NCI-H2227 (cell line): ENCODE results near the gene HDAC7.

Experiments
- DNase-seq: peaks from one replicate; lab custom pipeline; 2025; ENCODE audit not compliant: unreplicated experiment; lab: John Stamatoyannopoulos, UW

HDAC7 gene

DNA sequence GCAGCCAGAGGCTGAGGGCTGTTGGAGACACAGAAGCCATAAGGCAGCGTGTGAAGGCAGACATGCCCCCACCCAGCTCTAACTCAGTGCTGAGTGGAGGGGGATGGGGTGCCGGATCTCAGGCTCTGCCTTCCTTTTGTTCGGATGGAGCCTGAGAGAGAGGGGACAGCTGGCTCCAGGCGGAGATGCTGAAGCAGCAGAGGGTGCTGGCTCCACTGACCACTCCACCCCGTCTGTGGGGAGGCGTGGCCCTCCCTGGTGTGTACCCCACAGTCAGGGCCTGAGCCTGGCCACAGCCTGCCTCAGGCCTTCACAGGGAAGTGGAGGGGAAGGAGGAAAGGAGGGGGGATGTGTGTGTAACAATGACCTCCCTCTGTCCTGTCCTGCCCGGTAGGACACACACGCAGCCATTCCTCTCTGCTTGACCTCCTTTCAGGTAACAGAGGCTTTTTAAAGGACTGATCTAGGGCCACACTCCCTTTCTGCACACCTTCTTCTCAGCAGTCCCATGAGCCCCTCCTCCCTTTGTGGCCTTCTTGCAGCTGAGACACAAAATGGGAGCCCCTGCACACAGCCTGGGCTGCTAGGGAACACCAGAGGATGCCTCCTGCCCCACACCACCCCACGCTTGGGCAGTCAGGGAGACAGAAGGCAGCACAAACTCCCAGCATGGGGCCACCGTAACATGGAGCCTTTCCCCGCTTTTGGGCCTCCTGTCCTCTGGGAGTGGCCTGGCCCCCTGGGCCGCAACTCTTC lies 84.8 kb downstream of the HDAC7 start:
- peak; percentile 76 for DNase-seq

DNA sequence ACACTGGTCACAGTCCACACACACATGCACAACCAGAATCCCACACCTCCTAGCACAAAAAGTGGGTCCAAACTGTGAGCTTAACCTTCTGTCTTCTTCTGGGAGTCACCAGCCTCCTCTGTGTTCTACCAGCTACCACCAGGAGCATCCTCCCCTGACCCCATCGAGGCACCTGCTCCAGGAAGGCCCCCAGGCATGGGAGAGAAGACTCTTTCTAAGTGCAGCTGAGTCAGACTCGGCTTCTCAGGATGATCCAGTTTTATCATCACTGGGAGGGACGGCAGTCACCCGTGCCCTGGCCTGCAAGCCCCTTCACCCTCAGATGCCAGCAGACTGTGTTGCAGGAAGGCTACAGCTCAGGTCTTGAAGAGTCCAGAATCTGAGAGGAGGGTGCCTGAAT lies 86.6 kb downstream of the HDAC7 start:
- no peak for DNase-seq
